ENCODE results near the gene VRK3. TPM values are rescaled to one million over a fixed set of nuclear protein-coding genes. Genes with fewer than 3 reads are reported as not detected.

Gene VRK3
- polyA plus RNA-seq, 1 of the 3 experiments (the other 2 are of a cell fraction) = 30.3 TPM

DNA sequence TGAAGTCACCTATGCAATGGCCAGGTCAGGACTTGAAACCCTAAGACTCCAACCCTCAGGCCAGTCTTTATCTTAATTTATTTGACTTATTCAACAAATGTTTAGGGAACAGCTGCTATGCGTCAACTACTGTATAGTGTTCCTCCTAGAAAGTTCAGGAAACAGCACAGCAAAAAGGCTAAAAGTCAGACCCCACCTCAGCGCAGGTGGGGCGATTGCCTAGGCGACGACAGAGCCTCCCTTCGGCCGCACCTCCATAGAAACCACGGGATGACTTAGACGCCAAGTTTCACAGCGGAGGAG lies 502 bp downstream of the VRK3 start:
- TF ChIP-seq RXRA (IDR thresholded peaks at IDR 0.05; ENCODE audit: borderline replicate concordance, low read depth) = no peak
- no peak for TF ChIP-seq TCF12 (IDR thresholded peaks at IDR 0.05)
- TF ChIP-seq POLR2AphosphoS5 (IDR thresholded peaks at IDR 0.05; ENCODE audit: low read depth, low read length) = no peak
- TF ChIP-seq MXI1 (IDR thresholded peaks at IDR 0.05; ENCODE audit: low read depth, low read length) = 0 out of 2 replicates have a peak, but pooled peaks have one; percentile 30
- TF ChIP-seq MEF2A (IDR thresholded peaks at IDR 0.05; ENCODE audit: borderline replicate concordance, low read depth) = no peak
- TF ChIP-seq SIN3A (IDR thresholded peaks at IDR 0.05; ENCODE audit: borderline replicate concordance, low read depth, low read length) = no peak
- Histone ChIP-seq H2AFZ (ENCODE audit: low read depth) (peak overlapping the region; percentile 73; the same call in 1 of the 2 replicates), H3K36me3 (replicated peaks in 1 of 2; ENCODE audit: control insufficient read depth in 1 of 2, insufficient read depth in 2 of 2, low read length in 1 of 2) (peaks cover 0 to 7% of the 10 kb centered on the region in 2 experiments), H3K9ac (peak overlapping the region; percentile 86), H3F3A (replicated peaks; ENCODE audit: insufficient read depth) (no peaks in the 10 kb centered on the region), H4K20me1 (ENCODE audit: insufficient read depth) (peaks cover 4% of the 10 kb centered on the region; the same call in 1 of the 2 replicates), H3K9me2 (no peaks in the 10 kb centered on the region), H3K4me3 (ENCODE audit: low read depth in 2 of 2, low read length in 1 of 2) (peak overlapping the region; percentile 82 to 85), H3K27me3 (ENCODE audit: insufficient read depth) (no peaks in the 10 kb centered on the region), H3K27ac (ENCODE audit: low read depth in 2 of 2, low read length in 1 of 2) (peak overlapping the region; percentile 70 to 81; a peak in 2 of 4 replicates), H3K9me3 (no peaks in the 10 kb centered on the region), H3K4me1 (ENCODE audit: control insufficient read depth in 1 of 2, insufficient read depth in 2 of 2, low read depth in 1 of 2, low read length in 1 of 2) (peaks cover 8 to 11% of the 10 kb centered on the region in 2 experiments; a peak in 2 of 4 replicates), H3K79me2 (ENCODE audit: insufficient read depth) (peaks cover 82% of the 10 kb centered on the region), H3K4me2 (peak overlapping the region; percentile 87)
- CTCF ChIA-PET = interaction anchor here (1.5 kb wide), 1 partner anchor 87 kb away, joined by 4 read pairs; no protein-coding TSS in a partner anchor
- 10% methylated on average over 6 of the region's 10 CpGs for WGBS (ENCODE audit: low lambda C conversion rate)
- POLR2A ChIA-PET = no interaction called here
- DNase-seq = no peak

DNA sequence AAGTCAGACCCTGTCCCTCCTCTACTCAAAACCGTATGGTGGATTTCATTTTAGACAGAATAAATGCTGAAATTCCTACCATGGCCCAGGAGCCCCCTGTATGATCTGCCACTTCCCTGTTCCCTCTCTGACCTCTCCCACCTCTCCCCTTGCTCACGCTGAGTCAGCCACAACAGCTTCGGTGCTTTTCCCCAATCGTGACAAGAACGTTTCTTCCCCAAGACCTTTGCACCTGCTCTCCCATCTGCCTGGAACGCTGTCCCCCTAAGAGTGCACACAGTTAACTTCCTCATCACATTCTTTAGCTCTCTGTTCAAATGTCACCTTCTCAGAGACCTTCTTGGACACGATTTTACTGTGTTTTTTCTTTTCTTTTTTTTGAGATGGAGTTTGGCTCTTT lies 2.3 kb downstream of the VRK3 start:
- Histone ChIP-seq H3K79me2 (ENCODE audit: insufficient read depth) (peaks cover 65% of the 10 kb centered on the region), H3K9ac (no peak overlapping the region), H4K20me1 (ENCODE audit: insufficient read depth) (peaks cover 4% of the 10 kb centered on the region; the same call in 1 of the 2 replicates), H2AFZ (ENCODE audit: low read depth) (no peak overlapping the region), H3K9me3 (no peaks in the 10 kb centered on the region), H3F3A (replicated peaks; ENCODE audit: insufficient read depth) (no peaks in the 10 kb centered on the region), H3K27me3 (ENCODE audit: insufficient read depth) (no peaks in the 10 kb centered on the region), H3K4me1 (ENCODE audit: control insufficient read depth in 1 of 2, insufficient read depth in 2 of 2, low read depth in 1 of 2, low read length in 1 of 2) (peaks cover 8 to 11% of the 10 kb centered on the region in 2 experiments; a peak in 2 of 4 replicates), H3K4me3 (ENCODE audit: low read depth in 2 of 2, low read length in 1 of 2) (no peak overlapping the region), H3K36me3 (replicated peaks in 1 of 2; ENCODE audit: control insufficient read depth in 1 of 2, insufficient read depth in 2 of 2, low read length in 1 of 2) (peaks cover 6 to 7% of the 10 kb centered on the region in 2 experiments), H3K27ac (ENCODE audit: low read depth in 2 of 2, low read length in 1 of 2) (no peak overlapping the region), H3K4me2 (no peak overlapping the region), H3K9me2 (no peaks in the 10 kb centered on the region)
- TF ChIP-seq, protein P1, sequence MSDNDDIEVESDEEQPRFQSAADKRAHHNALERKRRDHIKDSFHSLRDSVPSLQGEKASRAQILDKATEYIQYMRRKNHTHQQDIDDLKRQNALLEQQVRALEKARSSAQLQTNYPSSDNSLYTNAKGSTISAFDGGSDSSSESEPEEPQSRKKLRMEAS (IDR thresholded peaks at IDR 0.05; ENCODE audit: low read depth) = no peak
- no peak for TF ChIP-seq FOXJ3 (CRISPR knock-in tag; IDR thresholded peaks at IDR 0.05)
- TF ChIP-seq GATA2 (CRISPR knock-in tag; IDR thresholded peaks at IDR 0.05) = no peak
- TF ChIP-seq GABPA (IDR thresholded peaks at IDR 0.05; ENCODE audit: low read depth) = no peak
- TF ChIP-seq SIN3A (IDR thresholded peaks at IDR 0.05; ENCODE audit: borderline replicate concordance, low read depth, low read length) = no peak
- TF ChIP-seq, protein P2, sequence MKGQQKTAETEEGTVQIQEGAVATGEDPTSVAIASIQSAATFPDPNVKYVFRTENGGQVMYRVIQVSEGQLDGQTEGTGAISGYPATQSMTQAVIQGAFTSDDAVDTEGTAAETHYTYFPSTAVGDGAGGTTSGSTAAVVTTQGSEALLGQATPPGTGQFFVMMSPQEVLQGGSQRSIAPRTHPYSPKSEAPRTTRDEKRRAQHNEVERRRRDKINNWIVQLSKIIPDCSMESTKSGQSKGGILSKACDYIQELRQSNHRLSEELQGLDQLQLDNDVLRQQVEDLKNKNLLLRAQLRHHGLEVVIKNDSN (IDR thresholded peaks at IDR 0.05; ENCODE audit: borderline replicate concordance, low read depth) = no peak
- TF ChIP-seq MEF2A (IDR thresholded peaks at IDR 0.05; ENCODE audit: borderline replicate concordance, low read depth) = no peak
- TF ChIP-seq, protein P3, sequence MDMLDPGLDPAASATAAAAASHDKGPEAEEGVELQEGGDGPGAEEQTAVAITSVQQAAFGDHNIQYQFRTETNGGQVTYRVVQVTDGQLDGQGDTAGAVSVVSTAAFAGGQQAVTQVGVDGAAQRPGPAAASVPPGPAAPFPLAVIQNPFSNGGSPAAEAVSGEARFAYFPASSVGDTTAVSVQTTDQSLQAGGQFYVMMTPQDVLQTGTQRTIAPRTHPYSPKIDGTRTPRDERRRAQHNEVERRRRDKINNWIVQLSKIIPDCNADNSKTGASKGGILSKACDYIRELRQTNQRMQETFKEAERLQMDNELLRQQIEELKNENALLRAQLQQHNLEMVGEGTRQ (IDR thresholded peaks at IDR 0.05; ENCODE audit: borderline replicate concordance, low read depth, low read length) = no peak
- no peak for TF ChIP-seq JUND (IDR thresholded peaks at IDR 0.05)
- no peak for TF ChIP-seq RAD21 (IDR thresholded peaks at IDR 0.05; ENCODE audit: low read length)
- no peak for TF ChIP-seq TAF1 (IDR thresholded peaks at IDR 0.05; ENCODE audit: borderline replicate concordance, low read depth, low read length)
- no peak for TF ChIP-seq EZH2phosphoT487 (IDR thresholded peaks at IDR 0.05; ENCODE audit: borderline replicate concordance, low read depth)
- TF ChIP-seq, protein P4, sequence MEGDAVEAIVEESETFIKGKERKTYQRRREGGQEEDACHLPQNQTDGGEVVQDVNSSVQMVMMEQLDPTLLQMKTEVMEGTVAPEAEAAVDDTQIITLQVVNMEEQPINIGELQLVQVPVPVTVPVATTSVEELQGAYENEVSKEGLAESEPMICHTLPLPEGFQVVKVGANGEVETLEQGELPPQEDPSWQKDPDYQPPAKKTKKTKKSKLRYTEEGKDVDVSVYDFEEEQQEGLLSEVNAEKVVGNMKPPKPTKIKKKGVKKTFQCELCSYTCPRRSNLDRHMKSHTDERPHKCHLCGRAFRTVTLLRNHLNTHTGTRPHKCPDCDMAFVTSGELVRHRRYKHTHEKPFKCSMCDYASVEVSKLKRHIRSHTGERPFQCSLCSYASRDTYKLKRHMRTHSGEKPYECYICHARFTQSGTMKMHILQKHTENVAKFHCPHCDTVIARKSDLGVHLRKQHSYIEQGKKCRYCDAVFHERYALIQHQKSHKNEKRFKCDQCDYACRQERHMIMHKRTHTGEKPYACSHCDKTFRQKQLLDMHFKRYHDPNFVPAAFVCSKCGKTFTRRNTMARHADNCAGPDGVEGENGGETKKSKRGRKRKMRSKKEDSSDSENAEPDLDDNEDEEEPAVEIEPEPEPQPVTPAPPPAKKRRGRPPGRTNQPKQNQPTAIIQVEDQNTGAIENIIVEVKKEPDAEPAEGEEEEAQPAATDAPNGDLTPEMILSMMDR (IDR thresholded peaks at IDR 0.05) = no peak
- WGBS (ENCODE audit: low lambda C conversion rate) = 81% methylated on average over 7 of the region's 7 CpGs
- ChIA-PET POLR2A (no interaction called here), CTCF (interaction anchor here (0.7 to 1.2 kb wide), 3 partner anchors 25 to 334 kb away, joined by 3 read pairs; no protein-coding TSS in a partner anchor)
- DNase-seq = no peak

Measured in SK-N-SH (cell line).